HG03095 (cell line): ENCODE data around the gene DDX42.

Source experiments
- ATAC-seq: cut with Tn5 transposase; IDR thresholded peaks from one replicate; pipeline ENCODE4 v1.9.1; 2021; ENCODE audit warnings: moderate library complexity; ENCODE audit not compliant: unreplicated experiment

DDX42 gene

GRCh38 chr17:63774141-63774968 is at the start of gene DDX42:
TSS of gene DDX42 (plus strand) at chr17:63774170. CDS start at chr17:63787050, 12,880 bp downstream.
- peak; percentile 9 for ATAC-seq

GRCh38 chr17:63735691-63736090 is 38.3 kb upstream of the DDX42 start:
- ATAC-seq = no peak

GRCh38 chr17:63740464-63741142 is 33.4 kb upstream of the DDX42 start:
- ATAC-seq = no peak

- ATAC-seq = peak; percentile 15
These were observed 32.9 kb upstream of the DDX42 start for GRCh38 chr17:63741143-63741407.

GRCh38 chr17:63741408-63742173 is 32.4 kb upstream of the DDX42 start, which contains the start of gene STRADA:
TSS of gene STRADA (minus strand) at chr17:63741799. CDS start at chr17:63728369, 13,430 bp downstream.
- peak; percentile 69 for ATAC-seq

- no peak for ATAC-seq
These were observed 22.2 kb upstream of the DDX42 start for GRCh38 chr17:63751806-63752205.

GRCh38 chr17:63752707-63753106 is 21.3 kb upstream of the DDX42 start:
- no peak for ATAC-seq

- ATAC-seq = no peak
These were observed 20.8 kb upstream of the DDX42 start for GRCh38 chr17:63753215-63753614.

GRCh38 chr17:63754046-63754445 is 19.9 kb upstream of the DDX42 start:
- no peak for ATAC-seq

- no peak for ATAC-seq
These were observed 15.5 kb upstream of the DDX42 start for GRCh38 chr17:63758428-63758827.

- ATAC-seq = no peak
These were observed 13.0 kb upstream of the DDX42 start for GRCh38 chr17:63760771-63761539.

GRCh38 chr17:63762161-63763078 is 11.6 kb upstream of the DDX42 start:
- no peak for ATAC-seq

GRCh38 chr17:63764716-63765115 is 9.3 kb upstream of the DDX42 start:
- no peak for ATAC-seq

GRCh38 chr17:63766754-63767153 is 7.2 kb upstream of the DDX42 start:
- no peak for ATAC-seq

- no peak for ATAC-seq
These were observed 5.5 kb upstream of the DDX42 start for GRCh38 chr17:63768433-63768832.

GRCh38 chr17:63772801-63773271 is 1.1 kb upstream of the DDX42 start:
- no peak for ATAC-seq

GRCh38 chr17:63773272-63774140 is 464 bp upstream of the DDX42 start, which contains the start of gene CCDC47:
TSS of gene CCDC47 (minus strand) at chr17:63773597. CDS start at chr17:63766175, 7,422 bp downstream.
- peak; percentile 84 for ATAC-seq

GRCh38 chr17:63774969-63775265 is 947 bp downstream of the DDX42 start:
- ATAC-seq = no peak

- no peak for ATAC-seq
These were observed 1.4 kb downstream of the DDX42 start for GRCh38 chr17:63775420-63775819.
